ENCODE measurements around the gene TBX2. TPM values are rescaled to one million over a fixed set of nuclear protein-coding genes. Genes with fewer than 3 reads are reported as not detected.
A peak's percentile ranks its signal among the peaks of the same experiment; 100 is the strongest.

TBX2 gene
- total RNA-seq, 4 donors from 2014 or later: 2.3 to 31.4 (median 8.2) TPM

- H3K4me1 ChIP-seq: peaks cover 0 to 63% (median 38%) of the 10 kb centered on the region in 4 donors
- peak overlapping the region in 2 of 4 donors; percentile 26 to 71 for H3K27ac ChIP-seq
- TF ChIP-seq CTCF (IDR thresholded peaks at IDR 0.05): no peak
- no peak for TF ChIP-seq POLR2A (IDR thresholded peaks at IDR 0.05)
- peaks cover 0 to 38% of the 10 kb centered on the region in 2 donors for H3K27me3 ChIP-seq
- H3K9me3 ChIP-seq: no peaks in the 10 kb centered on the region
- no peaks in the 10 kb centered on the region for H3K36me3 ChIP-seq
- peak overlapping the region in 1 of 4 donors; percentile 50 for H3K4me3 ChIP-seq
- DNase-seq: peak in 2 of 3 donors; percentile 37 to 44
Observed at GRCh38 chr17:61408151-61409041, 8.8 kb downstream of the TBX2 start.

- peak in 5 of 6 experiments; percentile 9 to 52 (median 45) for TF ChIP-seq CTCF (IDR thresholded peaks at IDR 0.05)
- TF ChIP-seq POLR2A (IDR thresholded peaks at IDR 0.05): no peak
- Histone ChIP-seq H3K36me3 (no peaks in the 10 kb centered on the region), H3K27me3 (peaks cover 0 to 29% of the 10 kb centered on the region in 2 donors), H3K27ac (peak overlapping the region in 3 of 4 donors; percentile 33 to 78 (median 73)), H3K9me3 (no peaks in the 10 kb centered on the region), H3K4me1 (peaks cover 0 to 53% (median 32%) of the 10 kb centered on the region in 4 donors), H3K4me3 (peak overlapping the region; percentile 16 to 60 (median 48))
- DNase-seq: peak in 2 of 3 donors; percentile 65 to 68
Observed at GRCh38 chr17:61409301-61410112, 9.9 kb downstream of the TBX2 start.

GRCh38 chr17:61410141-61411010 is 10.7 kb downstream of the TBX2 start:
- peak overlapping the region; percentile 47 to 60 (median 52) for H3K4me3 ChIP-seq
- TF ChIP-seq POLR2A (IDR thresholded peaks at IDR 0.05): no peak
- peak in 4 of 6 experiments; percentile 34 to 60 (median 52) for TF ChIP-seq CTCF (IDR thresholded peaks at IDR 0.05)
- peaks cover 0 to 21% of the 10 kb centered on the region in 2 donors for H3K27me3 ChIP-seq
- peak; percentile 65 to 85 (median 83) for DNase-seq
- no peaks in the 10 kb centered on the region for H3K36me3 ChIP-seq
- peak overlapping the region; percentile 33 to 78 (median 68) for H3K27ac ChIP-seq
- peaks cover 0 to 45% (median 28%) of the 10 kb centered on the region in 4 donors for H3K4me1 ChIP-seq
- no peaks in the 10 kb centered on the region for H3K9me3 ChIP-seq

GRCh38 chr17:61411011-61411260 is 11.3 kb downstream of the TBX2 start:
- H3K36me3 ChIP-seq: no peaks in the 10 kb centered on the region
- TF ChIP-seq CTCF (IDR thresholded peaks at IDR 0.05) (peak in 1 of 6 experiments; percentile 20), POLR2A (IDR thresholded peaks at IDR 0.05) (no peak)
- no peak for DNase-seq
- peaks cover 0 to 16% of the 10 kb centered on the region in 2 donors for H3K27me3 ChIP-seq
- peak overlapping the region; percentile 47 to 60 (median 52) for H3K4me3 ChIP-seq
- peaks cover 0 to 40% (median 26%) of the 10 kb centered on the region in 4 donors for H3K4me1 ChIP-seq
- no peaks in the 10 kb centered on the region for H3K9me3 ChIP-seq
- H3K27ac ChIP-seq: peak overlapping the region; percentile 33 to 78 (median 68)
